ENCODE results near the gene TMEM171.

GRCh38 chr5:73103870-73104299 is 16.5 kb upstream of the TMEM171 start:
- no peak for TF ChIP-seq POLR2A (IDR thresholded peaks at IDR 0.05; ENCODE audit: low read length)
- TF ChIP-seq GATA1 (IDR thresholded peaks at IDR 0.05; ENCODE audit: low read depth, low read length), result no peak
